ACHN (cell line): ENCODE measurements around the gene P2RY2.
A peak's percentile ranks its signal among the peaks of the same experiment; 100 is the strongest.

Experiments used
- DNase-seq: peaks from one replicate; pipeline ENCODE4 v3.0.0-alpha.2; 2015
- in situ Hi-C: cut with HindIII; loops from 2 replicates; pipeline ENCODE4 v1.10.0; 2017; ENCODE audit warnings: low sequenced_read_pairs, low pct_ligation_motif_present, low pct_unique_long_range_greater_than_20kb

P2RY2 gene

DNA sequence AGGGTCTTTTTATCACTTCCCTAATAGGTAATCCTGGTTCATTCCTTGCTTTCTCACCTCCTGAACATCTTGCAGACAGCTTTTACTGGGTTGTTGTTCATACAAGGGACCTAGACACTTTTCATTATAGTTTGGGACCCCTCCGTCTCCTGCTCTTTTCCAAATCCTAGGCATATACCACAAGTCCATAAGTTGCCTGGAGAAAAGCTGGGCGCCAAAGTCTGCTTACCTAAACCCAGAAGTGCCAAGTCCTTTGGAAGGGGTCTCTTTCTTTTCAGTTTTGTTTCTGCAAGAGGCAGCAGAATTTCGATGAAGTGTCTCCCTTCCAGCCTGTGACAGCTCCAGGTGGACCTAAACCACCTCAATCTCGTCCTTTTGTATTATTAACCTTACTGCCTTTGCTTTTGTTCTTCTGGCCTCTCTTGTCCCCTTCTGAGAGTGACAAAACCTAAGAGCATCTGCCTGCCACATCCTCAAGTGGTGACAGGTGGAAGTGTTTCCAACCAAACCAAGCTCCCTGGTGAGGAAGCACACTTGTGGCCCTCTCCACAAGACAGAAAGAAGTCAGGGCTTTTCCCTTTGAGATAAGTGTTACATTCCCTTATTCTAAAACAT, 34.6 kb downstream of the P2RY2 start:
- DNase-seq, result peak; percentile 30

GRCh38 chr11:73257342-73258103, 39.4 kb downstream of the P2RY2 start:
- DNase-seq, result peak; percentile 97
- in situ Hi-C loops, result no loop called here

More for the DNA sequence above, 34.6 kb downstream of the P2RY2 start:
- in situ Hi-C loops, result no loop called here

- DNase-seq, result no peak
- in situ Hi-C loops, result no loop called here
Observed at GRCh38 chr11:73258104-73259035, 40.3 kb downstream of the P2RY2 start.

GRCh38 chr11:73259406-73260126, 41.5 kb downstream of the P2RY2 start:
- in situ Hi-C loops, result no loop called here
- no peak for DNase-seq

GRCh38 chr11:73260127-73260457, 42.0 kb downstream of the P2RY2 start:
- in situ Hi-C loops, result no loop called here
- no peak for DNase-seq

DNA sequence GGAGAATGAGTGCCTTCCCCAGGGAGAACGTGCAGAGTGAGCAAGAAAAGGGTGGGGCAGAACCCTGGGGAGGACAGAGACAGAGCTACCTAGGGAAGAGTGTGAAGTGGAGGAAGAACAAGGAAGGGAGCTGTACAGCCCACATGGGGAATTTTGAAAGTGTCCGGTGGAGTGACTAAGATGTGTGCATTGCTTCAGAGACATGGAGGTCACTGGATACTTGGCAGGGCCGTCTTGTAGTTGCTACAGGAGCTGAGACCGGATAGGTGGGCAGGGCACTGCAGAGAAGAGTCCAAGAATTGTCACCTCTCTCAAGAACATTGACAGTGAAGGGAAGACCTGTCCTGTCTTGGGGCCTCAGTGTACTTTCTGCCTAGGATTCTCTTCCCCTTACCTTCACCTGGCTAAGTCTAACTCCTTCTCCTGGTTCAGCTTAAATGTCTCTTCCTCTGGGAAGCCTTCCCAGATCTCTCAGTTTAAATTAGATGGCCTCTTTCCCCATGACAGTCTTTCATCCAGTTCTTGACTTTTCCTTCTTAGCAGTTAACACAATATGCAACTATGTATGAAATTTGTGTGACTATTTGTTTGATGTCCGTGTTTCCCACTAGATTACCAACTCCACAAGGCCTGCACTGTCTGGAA, 44.9 kb downstream of the P2RY2 start:
- no peak for DNase-seq
- in situ Hi-C loops, result no loop called here

- no peak for DNase-seq
- in situ Hi-C loops, result no loop called here
Observed at GRCh38 chr11:73263640-73264039, 45.6 kb downstream of the P2RY2 start.

DNA sequence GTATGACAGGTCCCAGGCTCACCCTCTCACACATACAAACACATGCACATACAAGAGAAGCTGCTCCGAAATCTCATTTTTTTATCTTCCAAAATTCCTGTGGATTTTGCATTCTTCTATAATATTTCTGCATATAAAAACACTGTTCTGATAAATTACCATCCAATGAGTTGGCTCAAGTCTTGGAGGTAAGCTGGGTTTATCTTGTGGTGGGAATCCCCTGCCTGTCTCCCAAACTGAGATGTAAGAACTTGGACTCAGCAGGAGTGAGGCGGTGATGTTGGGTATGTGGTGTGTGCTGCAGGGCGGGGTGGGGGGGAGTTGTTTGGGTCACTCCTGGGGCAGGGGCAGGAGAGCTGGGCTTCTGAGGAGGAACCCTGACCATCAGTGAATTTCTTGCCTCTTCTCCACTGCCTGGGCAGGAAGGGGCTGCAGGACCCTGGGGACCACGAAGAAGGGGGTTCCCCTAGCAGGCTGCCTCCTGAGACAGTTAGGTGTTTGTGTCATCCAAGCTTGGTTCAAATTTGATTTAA, 47.3 kb downstream of the P2RY2 start:
- no peak for DNase-seq
- in situ Hi-C loops, result no loop called here

- no peak for DNase-seq
- in situ Hi-C loops, result no loop called here
Observed at GRCh38 chr11:73265853-73266645, 48.0 kb downstream of the P2RY2 start.

DNA sequence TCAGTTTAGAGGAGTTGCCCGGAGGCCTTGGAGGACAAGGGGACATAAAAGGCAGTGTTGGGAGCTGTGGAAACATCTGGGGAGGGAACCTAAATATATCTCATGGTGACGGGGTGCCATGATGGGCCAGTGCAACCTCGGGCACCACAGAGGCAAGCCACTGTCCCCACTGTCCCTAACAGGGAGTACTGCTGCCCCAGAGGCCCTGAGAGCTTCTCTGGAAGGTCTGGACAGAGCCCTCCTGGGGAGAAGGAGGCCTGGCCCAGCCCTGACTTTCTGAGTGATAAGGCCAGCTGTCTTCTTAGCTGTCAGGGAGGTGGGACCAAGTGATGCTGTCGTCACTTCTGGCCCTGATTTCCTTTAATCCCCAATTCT, 48.6 kb downstream of the P2RY2 start:
- no peak for DNase-seq
- in situ Hi-C loops, result no loop called here

GRCh38 chr11:73267122-73267846, 49.2 kb downstream of the P2RY2 start:
- DNase-seq, result no peak
- in situ Hi-C loops, result no loop called here

DNA sequence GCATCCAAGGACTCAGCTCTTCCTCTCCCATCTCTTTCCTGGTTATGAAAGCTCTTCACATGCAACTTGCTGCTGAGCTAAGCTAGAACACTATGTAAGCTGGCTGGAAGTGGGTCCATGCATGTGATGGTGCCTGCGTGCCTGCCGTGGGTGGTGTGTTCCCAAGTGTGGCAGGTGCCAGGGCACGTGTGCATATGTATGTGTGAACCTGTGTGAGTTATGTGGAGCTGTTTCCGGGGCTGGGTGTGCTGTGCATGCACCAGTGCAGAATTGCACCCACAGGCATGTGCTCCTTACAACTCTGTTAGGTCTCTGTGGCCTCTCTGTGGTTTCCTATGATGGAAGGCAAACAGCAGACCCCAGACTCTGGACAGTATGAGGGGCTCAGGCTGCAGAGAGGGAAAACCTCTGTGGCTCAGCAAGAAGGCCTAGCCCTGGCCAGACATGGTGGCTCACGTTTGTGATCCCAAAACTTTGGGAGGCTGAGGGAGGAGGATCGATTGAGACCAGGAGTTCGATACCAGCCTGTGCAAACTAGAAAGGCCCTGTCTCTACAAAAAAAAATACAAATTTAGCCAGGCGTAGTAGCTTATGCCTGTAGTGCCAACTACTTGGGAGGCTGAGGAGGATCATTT, 49.9 kb downstream of the P2RY2 start:
- in situ Hi-C loops, result no loop called here

GRCh38 chr11:73268671-73269271, 50.7 kb downstream of the P2RY2 start:
- in situ Hi-C loops, result no loop called here
- no peak for DNase-seq

More for the DNA sequence above, 49.9 kb downstream of the P2RY2 start:
- no peak for DNase-seq

DNA sequence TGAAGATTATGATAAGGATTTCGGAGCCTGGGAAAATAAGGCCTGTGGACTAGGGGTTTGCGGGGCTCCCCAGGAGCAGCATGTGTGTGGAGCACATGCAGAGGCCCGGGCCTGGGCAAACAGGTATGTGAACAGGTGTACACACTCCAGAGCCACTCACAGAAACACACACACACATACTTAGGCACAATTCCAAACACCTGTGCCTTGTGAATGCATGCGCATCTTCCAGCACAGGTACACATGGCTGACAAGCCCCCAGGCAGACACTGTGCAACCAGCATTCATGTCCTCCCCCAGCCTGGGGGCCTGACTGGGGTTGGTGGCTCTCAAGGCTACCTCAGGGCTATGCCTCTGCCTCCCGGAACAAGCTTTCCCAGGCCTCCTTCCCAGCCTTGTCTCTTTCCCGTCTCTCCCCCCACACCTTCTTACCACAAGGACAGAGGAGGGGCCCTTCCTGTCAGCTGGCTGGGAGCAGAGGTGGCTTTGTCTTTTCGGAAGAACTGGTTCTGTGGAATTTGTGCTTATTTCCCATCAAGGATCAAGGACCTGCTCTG, 51.5 kb downstream of the P2RY2 start:
- no peak for DNase-seq
- in situ Hi-C loops, result no loop called here

- in situ Hi-C loops, result no loop called here
- no peak for DNase-seq
Observed at GRCh38 chr11:73270016-73270854, 52.2 kb downstream of the P2RY2 start.
